ENCODE results near the gene KDM1B. TPM values are rescaled to one million over a fixed set of nuclear protein-coding genes. Genes with fewer than 3 reads are reported as not detected.

KDM1B gene
- total RNA-seq, 1 donor, result 17.3 TPM

- H3K4me3 ChIP-seq (ENCODE audit: low read depth, low read length), result no peak overlapping the region
- TF ChIP-seq, protein P1, sequence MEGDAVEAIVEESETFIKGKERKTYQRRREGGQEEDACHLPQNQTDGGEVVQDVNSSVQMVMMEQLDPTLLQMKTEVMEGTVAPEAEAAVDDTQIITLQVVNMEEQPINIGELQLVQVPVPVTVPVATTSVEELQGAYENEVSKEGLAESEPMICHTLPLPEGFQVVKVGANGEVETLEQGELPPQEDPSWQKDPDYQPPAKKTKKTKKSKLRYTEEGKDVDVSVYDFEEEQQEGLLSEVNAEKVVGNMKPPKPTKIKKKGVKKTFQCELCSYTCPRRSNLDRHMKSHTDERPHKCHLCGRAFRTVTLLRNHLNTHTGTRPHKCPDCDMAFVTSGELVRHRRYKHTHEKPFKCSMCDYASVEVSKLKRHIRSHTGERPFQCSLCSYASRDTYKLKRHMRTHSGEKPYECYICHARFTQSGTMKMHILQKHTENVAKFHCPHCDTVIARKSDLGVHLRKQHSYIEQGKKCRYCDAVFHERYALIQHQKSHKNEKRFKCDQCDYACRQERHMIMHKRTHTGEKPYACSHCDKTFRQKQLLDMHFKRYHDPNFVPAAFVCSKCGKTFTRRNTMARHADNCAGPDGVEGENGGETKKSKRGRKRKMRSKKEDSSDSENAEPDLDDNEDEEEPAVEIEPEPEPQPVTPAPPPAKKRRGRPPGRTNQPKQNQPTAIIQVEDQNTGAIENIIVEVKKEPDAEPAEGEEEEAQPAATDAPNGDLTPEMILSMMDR (IDR thresholded peaks at IDR 0.05; ENCODE audit: insufficient read depth, low read depth, low read length), result no peak
- DNase-seq (ENCODE audit: low read depth), result no peak
Measured at GRCh38 chr6:18212231-18212630, 57.0 kb downstream of the KDM1B start.

DNA sequence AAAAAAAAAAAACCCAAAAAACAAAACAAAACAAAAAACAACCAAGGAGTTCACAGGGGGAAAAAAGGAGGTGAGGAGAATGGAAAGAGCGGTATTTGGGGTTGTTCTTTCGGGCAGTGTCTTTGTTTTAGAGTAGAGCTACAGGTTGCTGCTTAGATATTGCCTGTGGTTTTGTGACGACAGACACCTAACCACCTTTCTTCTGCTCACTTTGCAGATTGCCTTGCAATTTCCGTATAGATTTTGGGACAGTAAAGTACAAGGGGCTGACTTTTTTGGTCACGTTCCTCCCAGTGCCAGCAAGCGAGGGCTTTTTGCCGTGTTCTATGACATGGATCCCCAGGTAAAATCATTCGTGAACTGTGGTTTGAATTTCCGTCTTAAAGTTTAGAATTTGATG is 58.2 kb downstream of the KDM1B start:
- no peak for DNase-seq (ENCODE audit: low read depth)
- no peak overlapping the region for H3K4me3 ChIP-seq (ENCODE audit: low read depth, low read length)
- TF ChIP-seq, protein P1 (IDR thresholded peaks at IDR 0.05; ENCODE audit: insufficient read depth, low read depth, low read length), result no peak

DNA sequence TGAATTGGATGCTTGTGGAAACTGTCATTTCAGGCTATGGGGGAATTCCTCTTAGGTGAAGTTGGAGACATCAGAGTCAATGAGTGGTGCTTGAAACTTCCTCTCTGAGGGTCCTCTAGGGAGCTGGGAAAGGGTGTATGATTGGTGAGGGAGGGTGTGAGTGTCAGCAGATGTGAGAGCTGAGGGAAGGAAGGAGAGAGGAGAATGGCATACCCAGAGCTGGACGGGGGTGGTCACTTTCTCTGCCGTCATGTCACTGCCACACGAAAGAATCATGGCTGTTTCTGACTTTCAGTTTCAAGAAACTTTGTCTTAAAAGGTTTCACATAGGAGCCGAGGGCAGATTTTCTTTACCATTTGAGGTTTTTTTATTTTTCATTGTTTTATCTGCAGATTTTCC is 58.8 kb downstream of the KDM1B start:
- TF ChIP-seq, protein P1 (IDR thresholded peaks at IDR 0.05; ENCODE audit: insufficient read depth, low read depth, low read length), result no peak
- no peak for DNase-seq (ENCODE audit: low read depth)
- H3K4me3 ChIP-seq (ENCODE audit: low read depth, low read length), result no peak overlapping the region

DNA sequence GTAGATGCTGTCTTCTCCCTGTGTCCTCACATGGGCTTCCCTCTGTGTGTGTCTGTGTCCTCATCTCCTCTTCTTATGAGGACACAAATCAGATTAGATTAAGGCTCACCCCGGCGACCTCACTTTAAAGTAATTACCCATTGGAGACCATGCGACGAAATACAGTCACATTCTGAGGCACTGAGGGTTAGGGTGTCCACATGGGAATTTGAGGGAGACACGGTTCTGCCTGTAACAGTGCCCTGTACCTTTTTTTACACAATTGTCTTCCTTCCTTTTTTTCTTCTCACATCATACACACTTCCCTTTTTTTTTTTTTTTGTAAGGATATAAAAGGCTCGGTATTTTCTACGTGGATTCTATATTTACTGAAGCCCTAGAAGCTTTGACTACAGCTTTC is 60.2 kb downstream of the KDM1B start:
- no peak overlapping the region for H3K4me3 ChIP-seq (ENCODE audit: low read depth, low read length)
- no peak for DNase-seq (ENCODE audit: low read depth)
- TF ChIP-seq, protein P1 (IDR thresholded peaks at IDR 0.05; ENCODE audit: insufficient read depth, low read depth, low read length), result no peak

DNA sequence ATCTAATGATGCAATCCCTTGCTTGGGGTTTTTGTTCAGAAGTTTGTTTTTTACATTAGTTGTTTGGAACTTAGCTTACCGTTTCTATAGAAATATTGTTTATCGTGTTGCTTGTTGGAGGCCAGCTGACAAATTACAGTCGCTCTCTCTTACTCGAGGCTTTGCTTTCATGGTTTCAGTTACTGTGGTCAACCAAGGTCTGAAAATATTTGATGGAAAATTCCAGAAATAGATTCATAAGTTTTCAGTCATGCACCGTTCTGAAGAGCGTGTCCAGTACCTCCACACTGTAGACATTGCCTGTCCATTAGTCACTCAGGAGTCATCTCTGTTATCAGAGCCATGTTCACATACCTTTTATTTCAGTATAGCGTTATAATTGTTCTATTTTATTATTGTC is 61.2 kb downstream of the KDM1B start:
- DNase-seq (ENCODE audit: low read depth), result peak; percentile 42
- no peak overlapping the region for H3K4me3 ChIP-seq (ENCODE audit: low read depth, low read length)
- TF ChIP-seq, protein P1 (IDR thresholded peaks at IDR 0.05; ENCODE audit: insufficient read depth, low read depth, low read length), result no peak

DNA sequence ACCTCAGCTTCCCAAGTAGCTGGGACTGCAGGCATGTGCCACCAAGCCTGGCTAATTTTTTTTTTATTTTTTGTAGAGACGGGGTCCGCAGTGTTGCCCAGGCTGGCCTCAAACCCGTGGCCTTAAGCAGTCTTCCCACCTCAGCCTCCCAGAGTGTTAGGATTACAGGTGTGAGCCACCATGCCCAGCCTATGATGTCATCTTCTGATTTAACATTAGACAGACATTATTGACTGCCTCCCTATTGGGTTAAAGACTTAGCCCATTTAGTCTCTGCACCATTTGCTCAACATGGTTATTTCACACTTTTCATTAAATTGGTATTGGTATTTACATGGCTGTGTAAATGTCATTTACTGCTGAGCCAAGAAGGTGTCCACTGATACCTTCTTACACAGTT is 63.0 kb downstream of the KDM1B start:
- DNase-seq (ENCODE audit: low read depth), result no peak
- H3K4me3 ChIP-seq (ENCODE audit: low read depth, low read length), result no peak overlapping the region
- TF ChIP-seq, protein P1 (IDR thresholded peaks at IDR 0.05; ENCODE audit: insufficient read depth, low read depth, low read length), result no peak

- no peak for DNase-seq (ENCODE audit: low read depth)
- H3K4me3 ChIP-seq (ENCODE audit: low read depth, low read length), result no peak overlapping the region
- TF ChIP-seq, protein P1 (IDR thresholded peaks at IDR 0.05; ENCODE audit: insufficient read depth, low read depth, low read length), result no peak
Measured at GRCh38 chr6:18219591-18219990, 64.4 kb downstream of the KDM1B start.

Measured in fibroblast of villous mesenchyme (primary cell).